ENCODE measurements around the gene RALGAPA2. TPM values are rescaled to one million over a fixed set of nuclear protein-coding genes. Genes with fewer than 3 reads are reported as not detected.

The RALGAPA2 gene
- total and polyA plus RNA-seq, 2 experiments from 2014 or later: 13.1 to 43.4 TPM

- ATAC-seq (no peak), DNase-seq (ENCODE audit: low spot score) (no peak)
- H3K27me3 ChIP-seq (ENCODE audit: insufficient read depth): no peaks in the 10 kb centered on the region
- no peaks in the 10 kb centered on the region for H3K9me2 ChIP-seq (ENCODE audit: insufficient read depth)
- peaks cover 9% of the 10 kb centered on the region; the same call in 2 of the 3 replicates for H3K4me1 Mint-ChIP-seq
- peaks cover 9% of the 10 kb centered on the region for H3K4me1 ChIP-seq (ENCODE audit: insufficient read depth)
- H3K27me3 Mint-ChIP-seq (ENCODE audit: insufficient read depth, low read depth, poor library complexity): peaks cover 3% of the 10 kb centered on the region
- H2AFZ ChIP-seq: no peak overlapping the region
- H3K9me3 Mint-ChIP-seq: no peaks in the 10 kb centered on the region
- H3K36me3 Mint-ChIP-seq (ENCODE audit: low read depth): peaks cover 3% of the 10 kb centered on the region; the same call in 1 of the 3 replicates
- no peak overlapping the region for H3K4me3 ChIP-seq
- H3K27ac ChIP-seq (ENCODE audit: low read depth): no peak overlapping the region
- H3K79me2 ChIP-seq (replicated peaks; ENCODE audit: insufficient read depth): no peaks in the 10 kb centered on the region
- H3F3A ChIP-seq (replicated peaks; ENCODE audit: low read depth): no peaks in the 10 kb centered on the region
- H3K36me3 ChIP-seq (ENCODE audit: insufficient read depth): no peaks in the 10 kb centered on the region
- no peak for TF ChIP-seq ETS1 (IDR thresholded peaks at IDR 0.05)
- no peak overlapping the region for H3K4me2 ChIP-seq
- no peak overlapping the region for H3K27ac Mint-ChIP-seq
- H3K4me3 Mint-ChIP-seq: no peak overlapping the region
- H4K20me1 ChIP-seq (replicated peaks; ENCODE audit: insufficient read depth): no peaks in the 10 kb centered on the region
Measured at GRCh38 chr20:20641783-20642182, 70.7 kb downstream of the RALGAPA2 start.

GRCh38 chr20:20638878-20639277 is 73.6 kb downstream of the RALGAPA2 start:
- Histone ChIP-seq H3F3A (replicated peaks; ENCODE audit: low read depth) (no peaks in the 10 kb centered on the region), H3K27ac (ENCODE audit: low read depth) (no peak overlapping the region), H3K9me2 (ENCODE audit: insufficient read depth) (no peaks in the 10 kb centered on the region; the same call in 1 of the 2 replicates), H2AFZ (no peak overlapping the region), H4K20me1 (replicated peaks; ENCODE audit: insufficient read depth) (no peaks in the 10 kb centered on the region), H3K4me1 (ENCODE audit: insufficient read depth) (peaks cover 9% of the 10 kb centered on the region), H3K27me3 (ENCODE audit: insufficient read depth) (no peaks in the 10 kb centered on the region), H3K79me2 (replicated peaks; ENCODE audit: insufficient read depth) (no peaks in the 10 kb centered on the region), H3K36me3 (ENCODE audit: insufficient read depth) (no peaks in the 10 kb centered on the region), H3K4me2 (no peak overlapping the region), H3K4me3 (no peak overlapping the region)
- Mint-ChIP-seq H3K9me3 (no peaks in the 10 kb centered on the region), H3K36me3 (ENCODE audit: low read depth) (peaks cover 18% of the 10 kb centered on the region; the same call in 2 of the 3 replicates), H3K4me3 (no peak overlapping the region), H3K27ac (no peak overlapping the region), H3K27me3 (ENCODE audit: insufficient read depth, low read depth, poor library complexity) (peaks cover 3% of the 10 kb centered on the region), H3K4me1 (peaks cover 9% of the 10 kb centered on the region; the same call in 2 of the 3 replicates)
- ATAC-seq (no peak), DNase-seq (ENCODE audit: low spot score) (no peak)
- TF ChIP-seq REST (IDR thresholded peaks at IDR 0.05; ENCODE audit: unreplicated experiment) (no peak), EZH2phosphoT487 (IDR thresholded peaks at IDR 0.05; ENCODE audit: unreplicated experiment) (no peak), CREB1 (CRISPR knock-in tag; IDR thresholded peaks at IDR 0.05; ENCODE audit: low read depth) (no peak), JUNB (IDR thresholded peaks at IDR 0.05; ENCODE audit: unreplicated experiment) (no peak), CTCF (conservative IDR thresholded peaks at IDR 0.05; ENCODE audit: low read depth in 2 of 2) (no peak), ETS1 (IDR thresholded peaks at IDR 0.05) (no peak), POLR2AphosphoS5 (IDR thresholded peaks at IDR 0.05; ENCODE audit: low read depth) (no peak), STAT1 (IDR thresholded peaks at IDR 0.05; ENCODE audit: unreplicated experiment) (no peak)
